OCI-LY7 (cell line): ENCODE results near the gene SLC25A22. TPM values are rescaled to one million over a fixed set of nuclear protein-coding genes. Genes with fewer than 3 reads are reported as not detected.
A peak's percentile ranks its signal among the peaks of the same experiment; 100 is the strongest.

ENCODE experiments used
- BruUV-seq: library from RNA; stranded (reverse); fragments of 400-500 nt; replicated peaks from 2 replicates; lab custom pipeline; 2021; lab: Mats Ljungman, UMichigan
- CTCF ChIA-PET: fragments of 300-600 bp; sonication (Branson Sonifier 250); formaldehyde crosslinking; loops from one replicate; lab custom pipeline; 2022; ENCODE audit warnings: antibody characterized with exemption; ENCODE audit not compliant: unreplicated experiment; lab: Charles Lee
- POLR2A ChIA-PET: fragments of 300-600 bp; sonication (Branson Sonifier 250); formaldehyde crosslinking; loops from one replicate; lab custom pipeline; 2022; ENCODE audit warnings: antibody characterized with exemption; lab: Charles Lee
- DNase-seq: peaks from one replicate; pipeline ENCODE4 v3.0.0-alpha.2; 2015; ENCODE audit warnings: low spot score
- H2AFZ ChIP-seq: fragments of 200-600 bp; sonication (generic), shearing (Covaris generic); 2 replicates; pipeline ENCODE4 v1.6.1; 2014; ENCODE audit warnings: mild to moderate bottlenecking, antibody characterized with exemption, low read length, moderate library complexity
- H3K27ac ChIP-seq: fragments of 200-600 bp; sonication (generic); 2 replicates; pipeline ENCODE4 v1.5.1; 2014; ENCODE audit warnings: mixed run types, low read depth, mild to moderate bottlenecking, moderate library complexity, low read length, inconsistent platforms; ENCODE audit not compliant: poor library complexity, severe bottlenecking
- H3K36me3 ChIP-seq: fragments of 200-600 bp; sonication (generic); 2 replicates; pipeline ENCODE4 v1.6.1; 2014; ENCODE audit warnings: mild to moderate bottlenecking, antibody characterized with exemption, low read length, moderate library complexity, mixed read lengths; ENCODE audit not compliant: insufficient read depth
- H3K4me1 ChIP-seq: fragments of 200-600 bp; sonication (generic); 2 replicates; pipeline ENCODE4 v1.5.1; 2014; ENCODE audit warnings: mild to moderate bottlenecking, low read length; ENCODE audit not compliant: insufficient read depth, poor library complexity, severe bottlenecking
- H3K4me2 ChIP-seq: fragments of 200-600 bp; sonication (generic); 2 replicates; pipeline ENCODE4 v1.6.1; 2014; ENCODE audit warnings: mild to moderate bottlenecking, low read length
- H3K4me3 ChIP-seq: fragments of 200-600 bp; sonication (generic); 2 replicates; pipeline ENCODE4 v1.5.1; 2014; ENCODE audit warnings: mild to moderate bottlenecking, low read depth, low read length; ENCODE audit not compliant: poor library complexity, severe bottlenecking
- H3K79me2 ChIP-seq: fragments of 200-600 bp; sonication (generic); 2 replicates; pipeline ENCODE4 v1.6.1; 2016; ENCODE audit warnings: low read depth, mild to moderate bottlenecking, low read length, moderate library complexity, mixed read lengths; ENCODE audit not compliant: insufficient read depth
- H3K9me2 ChIP-seq: fragments of 200-600 bp; sonication (generic); 2 replicates; pipeline ENCODE4 v1.6.1; 2016; ENCODE audit warnings: mild to moderate bottlenecking, low read length, mixed read lengths; ENCODE audit not compliant: insufficient read depth
- H3K9me3 ChIP-seq: fragments of 200-600 bp; sonication (generic); 2 replicates; pipeline ENCODE4 v1.6.1; 2014; ENCODE audit warnings: mild to moderate bottlenecking, mixed run types, low read length, mixed read lengths
- H4K20me1 ChIP-seq: fragments of 200-600 bp; sonication (generic); 2 replicates; pipeline ENCODE4 v1.6.1; 2014; ENCODE audit warnings: mild to moderate bottlenecking, antibody characterized with exemption, low read length, moderate library complexity, mixed read lengths; ENCODE audit not compliant: insufficient read depth
- EZH2phosphoT487 ChIP-seq: fragments of 200-600 bp; sonication (generic); IDR thresholded peaks from 2 replicates; pipeline ENCODE4 v1.6.1; 2018; ENCODE audit warnings: low read depth, borderline replicate concordance, mild to moderate bottlenecking, mixed run types, antibody characterized with exemption, low read length, moderate library complexity, mixed read lengths
- intact Hi-C: fragments of 100-400 bp; cut with micrococcal nuclease; formaldehyde crosslinking; loops from one replicate; pipeline ENCODE4 v1.10.0; 2022; ENCODE audit not compliant: unreplicated experiment
- total RNA-seq, 2 experiments: library from RNA; depleted of rRNA in 1 of 2; stranded (reverse); fragments of >200 nt in 1 of 2; shearing (Covaris generic) in 1 of 2; gene quantifications; 2 replicates each; pipeline ENCODE4 v1.2.3, GENCODE V29; 2014 to 2022
- TF ChIP-seq, protein P1 (sequence below): fragments of 200-600 bp; sonication (generic); conservative IDR thresholded peaks from 2 replicates; pipeline ENCODE4 v1.5.1; 2014; ENCODE audit warnings: mild to moderate bottlenecking, antibody characterized with exemption, low read length, moderate library complexity, mixed read lengths

The SLC25A22 gene
- total RNA-seq, 2 experiments from 2014 or later, result 30.8 to 50.9 TPM

DNA sequence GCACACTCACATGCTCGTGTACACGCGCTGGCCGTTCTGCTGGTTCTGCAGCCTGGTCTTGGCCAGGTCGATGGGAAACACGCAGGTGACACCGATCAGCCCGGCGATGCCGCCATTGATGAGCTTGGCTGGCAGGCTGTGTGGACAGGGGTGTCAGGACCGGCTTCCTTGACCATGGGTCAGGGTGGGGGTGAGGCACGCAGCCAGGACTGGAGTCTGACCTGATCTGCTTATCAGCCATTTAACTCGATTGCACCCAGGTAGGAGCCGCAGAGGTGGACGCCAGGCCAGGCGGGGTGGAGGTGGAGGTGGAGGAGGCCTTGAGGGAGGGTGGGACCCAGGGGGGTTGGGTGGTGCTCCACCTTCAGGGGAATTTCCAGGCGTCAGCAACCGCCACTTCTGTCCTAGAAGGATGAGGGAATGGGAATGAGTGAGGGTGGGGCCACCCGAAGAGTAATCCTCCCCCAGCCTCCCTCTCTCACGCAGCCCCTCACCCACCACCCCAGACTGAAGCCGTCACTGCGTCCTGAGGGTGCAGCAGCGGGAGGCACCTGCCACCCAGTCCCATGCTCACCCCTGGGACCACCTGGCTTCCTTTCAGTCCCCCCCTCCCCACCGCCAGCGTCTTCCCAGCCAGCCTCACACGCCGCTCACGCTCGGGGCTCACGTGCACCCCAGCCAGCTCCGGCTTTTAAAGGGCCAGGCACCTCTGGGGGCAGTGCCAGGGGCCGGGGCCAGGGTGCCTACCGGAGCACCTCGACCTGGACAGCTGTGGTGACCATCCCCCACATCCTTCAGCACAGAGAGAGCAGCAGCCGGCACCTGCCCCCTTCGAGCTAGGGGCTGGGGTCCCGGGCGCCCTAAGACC is 3.1 kb downstream of the SLC25A22 start:
- H3K36me3 ChIP-seq, result peaks cover 33% of the 10 kb centered on the region; the same call in 1 of the 2 replicates
- H3K27ac ChIP-seq, result peak overlapping the region; percentile 57
- peaks cover 28% of the 10 kb centered on the region for H3K4me1 ChIP-seq
- no TSS peak for BruUV-seq
- H3K9me2 ChIP-seq, result no peaks in the 10 kb centered on the region
- ChIA-PET POLR2A (interaction anchor here (0.9 to 1.4 kb wide), 3 partner anchors 11 to 68 kb away, joined by 3 to 4 read pairs (median 4); partner anchors contain the start of gene RPLP2), CTCF (no interaction called here)
- no peak overlapping the region for H2AFZ ChIP-seq
- DNase-seq, result peak; percentile 65
- intact Hi-C loops, result loop anchor here (5.0 kb wide), 2 partner anchors 48 to 228 kb away; partner anchors contain the start of gene TALDO1
- TF ChIP-seq, protein P1, sequence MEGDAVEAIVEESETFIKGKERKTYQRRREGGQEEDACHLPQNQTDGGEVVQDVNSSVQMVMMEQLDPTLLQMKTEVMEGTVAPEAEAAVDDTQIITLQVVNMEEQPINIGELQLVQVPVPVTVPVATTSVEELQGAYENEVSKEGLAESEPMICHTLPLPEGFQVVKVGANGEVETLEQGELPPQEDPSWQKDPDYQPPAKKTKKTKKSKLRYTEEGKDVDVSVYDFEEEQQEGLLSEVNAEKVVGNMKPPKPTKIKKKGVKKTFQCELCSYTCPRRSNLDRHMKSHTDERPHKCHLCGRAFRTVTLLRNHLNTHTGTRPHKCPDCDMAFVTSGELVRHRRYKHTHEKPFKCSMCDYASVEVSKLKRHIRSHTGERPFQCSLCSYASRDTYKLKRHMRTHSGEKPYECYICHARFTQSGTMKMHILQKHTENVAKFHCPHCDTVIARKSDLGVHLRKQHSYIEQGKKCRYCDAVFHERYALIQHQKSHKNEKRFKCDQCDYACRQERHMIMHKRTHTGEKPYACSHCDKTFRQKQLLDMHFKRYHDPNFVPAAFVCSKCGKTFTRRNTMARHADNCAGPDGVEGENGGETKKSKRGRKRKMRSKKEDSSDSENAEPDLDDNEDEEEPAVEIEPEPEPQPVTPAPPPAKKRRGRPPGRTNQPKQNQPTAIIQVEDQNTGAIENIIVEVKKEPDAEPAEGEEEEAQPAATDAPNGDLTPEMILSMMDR, result no peak
- no peak for TF ChIP-seq EZH2phosphoT487
- no peaks in the 10 kb centered on the region for H3K9me3 ChIP-seq
- H3K4me2 ChIP-seq, result peak overlapping the region; percentile 98
- peak overlapping the region; percentile 93 for H3K4me3 ChIP-seq
- no peaks in the 10 kb centered on the region for H4K20me1 ChIP-seq
- H3K79me2 ChIP-seq, result peaks cover 8% of the 10 kb centered on the region; the same call in 1 of the 2 replicates

DNA sequence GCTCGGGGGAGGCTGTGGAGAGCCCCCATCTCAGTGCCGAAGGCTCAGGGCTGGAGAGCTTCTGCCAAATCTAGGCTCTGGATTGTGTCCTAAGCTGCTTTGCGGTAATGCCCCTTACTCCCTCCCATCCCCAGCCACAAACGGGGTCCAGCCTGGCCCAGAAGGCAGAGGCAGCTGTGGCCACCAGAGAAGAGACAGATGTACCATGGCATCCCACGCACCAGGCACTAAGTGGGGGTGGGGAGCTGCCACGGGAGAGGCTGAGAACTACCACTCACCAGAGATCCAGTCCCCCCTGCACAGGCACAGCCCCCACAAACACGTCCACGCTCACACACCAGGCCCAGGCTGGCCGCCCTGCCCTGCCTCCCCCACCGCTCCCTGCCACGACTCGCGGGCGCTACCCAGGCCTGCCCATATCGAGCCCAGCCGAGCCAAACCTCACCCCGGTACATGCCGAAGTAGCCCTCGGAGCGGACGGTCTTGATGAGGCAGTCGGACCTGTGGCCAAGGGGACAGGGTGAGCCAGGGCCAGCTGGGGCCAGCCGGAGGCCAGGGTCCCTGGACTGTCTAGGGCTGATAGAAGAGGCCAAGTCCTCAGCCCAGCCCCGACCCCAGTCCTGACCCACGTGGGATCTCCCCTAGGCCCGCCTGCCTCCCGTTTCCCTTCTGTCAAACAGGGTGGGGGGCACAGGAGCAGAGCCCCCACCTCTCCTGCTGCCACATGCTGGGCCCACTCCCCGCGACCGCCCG is 3.9 kb downstream of the SLC25A22 start:
- CTCF ChIA-PET, result no interaction called here

More for the DNA sequence above, 3.9 kb downstream of the SLC25A22 start:
- POLR2A ChIA-PET, result no interaction called here
- no peak for DNase-seq
- H3K9me2 ChIP-seq, result no peaks in the 10 kb centered on the region
- intact Hi-C loops, result no loop called here
- peaks cover 25% of the 10 kb centered on the region; the same call in 1 of the 2 replicates for H3K36me3 ChIP-seq
- no peaks in the 10 kb centered on the region for H4K20me1 ChIP-seq
- H2AFZ ChIP-seq, result no peak overlapping the region
- BruUV-seq, result no TSS peak
- H3K4me2 ChIP-seq, result peak overlapping the region; percentile 98
- TF ChIP-seq, protein P1, result no peak
- TF ChIP-seq EZH2phosphoT487, result no peak
- H3K9me3 ChIP-seq, result no peaks in the 10 kb centered on the region
- peaks cover 28% of the 10 kb centered on the region for H3K4me1 ChIP-seq
- no peak overlapping the region for H3K27ac ChIP-seq
- H3K4me3 ChIP-seq, result no peak overlapping the region
- H3K79me2 ChIP-seq, result peaks cover 13% of the 10 kb centered on the region; the same call in 1 of the 2 replicates
